ENCODE data around the gene PLEKHD1. TPM values are rescaled to one million over a fixed set of nuclear protein-coding genes. Genes with fewer than 3 reads are reported as not detected.

Gene PLEKHD1
- total RNA-seq, 2 experiments from 2014 or later: 0.05 TPM

DNA sequence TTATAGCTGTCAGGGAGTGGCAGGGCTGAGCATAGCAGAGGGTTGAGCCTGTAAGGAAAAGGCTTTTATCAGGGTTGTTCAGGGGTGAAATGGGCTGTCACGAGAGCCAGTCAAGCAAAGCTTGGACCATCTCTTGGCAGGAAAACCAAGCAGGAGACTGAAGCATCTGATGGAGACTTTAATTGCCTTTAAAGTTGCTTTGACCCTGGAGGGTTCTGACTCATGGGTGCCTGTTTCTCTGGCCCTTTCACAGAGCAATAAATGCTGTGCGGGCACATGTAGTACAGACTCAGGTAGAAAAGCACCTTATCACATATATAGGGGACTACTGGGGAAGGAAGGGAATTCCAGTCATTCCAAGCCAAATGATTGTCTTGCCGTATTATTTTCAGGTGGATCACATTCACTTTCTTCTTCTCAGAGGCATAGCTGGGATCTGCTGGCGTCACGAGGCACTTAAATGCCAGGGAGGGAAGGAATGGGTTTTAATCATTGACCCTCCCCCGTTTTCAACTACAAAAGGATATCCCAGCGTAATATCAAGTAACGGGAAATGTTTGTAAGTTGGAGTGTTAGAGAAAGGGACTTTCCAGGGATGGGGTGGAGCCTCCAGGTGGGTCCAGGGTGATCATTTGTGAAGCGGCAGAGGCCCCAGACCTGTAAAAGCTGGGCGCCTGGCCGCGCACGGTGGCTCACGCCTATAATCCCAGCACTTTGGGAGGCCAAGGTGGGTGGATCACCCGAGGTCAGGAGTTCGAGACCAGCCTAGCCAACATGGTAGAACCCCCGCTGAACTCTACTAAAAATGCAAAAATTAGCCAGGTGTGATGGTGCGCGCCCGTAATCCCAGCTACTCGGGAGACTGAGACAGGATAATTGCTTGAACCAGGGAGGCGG, 34.9 kb downstream of the PLEKHD1 start:
- POLR2A ChIA-PET: no interaction called here
- no peak for DNase-seq
- no peaks in the 10 kb centered on the region for H3K4me1 Mint-ChIP-seq
- peaks cover 3% of the 10 kb centered on the region for H3K9me3 Mint-ChIP-seq (ENCODE audit: low read depth)
- no peak for ATAC-seq
- H3K27me3 Mint-ChIP-seq: peaks cover 10% of the 10 kb centered on the region
- no peaks in the 10 kb centered on the region for H3K36me3 Mint-ChIP-seq (ENCODE audit: low read depth)
- CTCF ChIA-PET: interaction anchor here (0.6 to 1.5 kb wide), 2 partner anchors 212 to 263 kb away, joined by 3 to 4 read pairs; no protein-coding TSS in a partner anchor
- H3K27ac Mint-ChIP-seq: no peak overlapping the region
- intact Hi-C loops (cut with DNase I, micrococcal nuclease): no loop called here
- no peak overlapping the region for H3K4me3 Mint-ChIP-seq

- Mint-ChIP-seq H3K36me3 (ENCODE audit: low read depth) (no peaks in the 10 kb centered on the region), H3K4me3 (no peak overlapping the region), H3K9me3 (ENCODE audit: low read depth) (no peaks in the 10 kb centered on the region), H3K4me1 (no peaks in the 10 kb centered on the region), H3K27ac (no peak overlapping the region), H3K27me3 (peaks cover 3% of the 10 kb centered on the region)
- no peak for DNase-seq
- intact Hi-C loops (cut with DNase I, micrococcal nuclease): no loop called here
- CTCF ChIA-PET: interaction anchor here (1.0 kb wide), 1 partner anchor 205 kb away, joined by 3 read pairs; no protein-coding TSS in a partner anchor
- POLR2A ChIA-PET: no interaction called here
- ATAC-seq: no peak
Measured at GRCh38 chr14:69522026-69522425, 37.5 kb downstream of the PLEKHD1 start.

DNA sequence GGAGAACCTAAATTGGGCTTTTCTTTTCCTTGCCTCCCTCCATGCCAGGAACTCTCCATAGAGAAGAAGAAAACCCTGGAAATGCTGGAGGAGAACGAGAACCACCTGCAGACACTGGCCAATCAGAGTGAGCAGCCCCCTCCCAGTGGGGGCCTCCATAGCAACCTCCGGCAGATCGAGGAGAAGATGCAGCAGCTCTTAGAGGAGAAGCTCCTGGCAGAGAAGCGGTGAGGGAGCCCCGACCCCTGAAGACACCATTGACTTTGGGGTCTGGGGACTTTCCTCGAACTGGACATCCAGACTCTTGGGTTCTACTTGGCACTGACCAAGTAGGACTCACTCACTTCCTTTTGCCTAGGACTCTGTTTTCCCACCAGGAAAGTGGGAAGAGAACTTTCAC, 41.4 kb downstream of the PLEKHD1 start:
- H3K4me3 Mint-ChIP-seq: no peak overlapping the region
- no peaks in the 10 kb centered on the region for H3K36me3 Mint-ChIP-seq (ENCODE audit: low read depth)
- ATAC-seq: no peak
- intact Hi-C loops (cut with DNase I, micrococcal nuclease): no loop called here
- ChIA-PET POLR2A (no interaction called here), CTCF (interaction anchor here (1.0 kb wide), 1 partner anchor 49 kb away, joined by 4 read pairs; the partner anchor contains the start of gene CCDC177)
- no peaks in the 10 kb centered on the region for H3K27me3 Mint-ChIP-seq
- no peak overlapping the region for H3K27ac Mint-ChIP-seq
- no peak for DNase-seq
- no peaks in the 10 kb centered on the region for H3K4me1 Mint-ChIP-seq
- no peaks in the 10 kb centered on the region for H3K9me3 Mint-ChIP-seq (ENCODE audit: low read depth)

DNA sequence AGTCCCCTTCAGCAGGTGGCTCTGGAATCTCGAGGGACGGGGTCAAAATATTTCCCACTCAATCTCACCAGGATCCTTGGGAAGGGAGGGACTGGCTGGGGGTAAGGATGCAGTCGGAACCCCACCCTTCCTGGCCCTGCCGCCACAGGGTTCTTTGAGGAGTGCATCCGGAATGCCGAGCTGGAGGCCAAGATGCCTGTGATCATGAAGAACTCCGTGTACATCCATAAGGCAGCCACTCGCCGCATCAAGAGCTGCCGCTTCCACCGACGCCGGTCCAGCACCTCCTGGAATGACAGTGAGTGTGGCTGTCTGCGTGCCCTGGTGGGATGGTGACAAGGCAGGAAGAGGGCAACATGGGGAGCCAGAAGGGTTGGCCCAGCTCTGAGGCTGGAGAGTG, 43.1 kb downstream of the PLEKHD1 start:
- Mint-ChIP-seq H3K4me3 (no peak overlapping the region), H3K27me3 (peaks cover 2% of the 10 kb centered on the region), H3K9me3 (ENCODE audit: low read depth) (no peaks in the 10 kb centered on the region), H3K27ac (no peak overlapping the region), H3K4me1 (no peaks in the 10 kb centered on the region), H3K36me3 (ENCODE audit: low read depth) (no peaks in the 10 kb centered on the region)
- ATAC-seq (no peak), DNase-seq (no peak)
- intact Hi-C loops (cut with DNase I, micrococcal nuclease): no loop called here
- ChIA-PET POLR2A (no interaction called here), CTCF (interaction anchor here (0.7 kb wide), 1 partner anchor 48 kb away, joined by 4 read pairs; no protein-coding TSS in a partner anchor)

DNA sequence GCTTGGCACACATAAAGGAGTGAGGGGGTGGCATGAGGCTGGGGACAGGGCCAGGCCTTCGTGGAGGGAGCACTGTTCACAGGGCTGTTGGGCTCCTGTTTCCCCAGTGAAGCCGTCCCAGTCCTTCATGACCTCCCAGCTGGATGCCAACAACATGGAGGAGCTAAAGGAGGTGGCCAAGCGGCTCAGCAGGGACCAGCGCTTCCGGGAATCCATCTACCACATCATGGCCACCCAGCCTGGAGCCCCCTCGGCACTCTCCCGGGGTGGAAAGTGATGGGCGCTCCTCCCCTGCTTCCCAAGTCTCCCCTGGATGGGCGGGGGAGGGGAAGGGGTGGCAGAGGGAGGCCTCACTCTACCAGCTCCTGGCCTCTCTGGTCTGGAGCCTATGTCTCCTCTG, 43.6 kb downstream of the PLEKHD1 start:
- POLR2A ChIA-PET: no interaction called here
- no peak for DNase-seq
- Mint-ChIP-seq H3K27ac (no peak overlapping the region), H3K36me3 (ENCODE audit: low read depth) (no peaks in the 10 kb centered on the region), H3K9me3 (ENCODE audit: low read depth) (no peaks in the 10 kb centered on the region), H3K4me3 (no peak overlapping the region), H3K27me3 (peaks cover 3% of the 10 kb centered on the region), H3K4me1 (no peaks in the 10 kb centered on the region)
- CTCF ChIA-PET: interaction anchor here (0.6 to 1.1 kb wide), 2 partner anchors 34 to 69 kb away, joined by 3 read pairs; no protein-coding TSS in a partner anchor
- intact Hi-C loops (cut with DNase I, micrococcal nuclease): no loop called here
- no peak for ATAC-seq

DNA sequence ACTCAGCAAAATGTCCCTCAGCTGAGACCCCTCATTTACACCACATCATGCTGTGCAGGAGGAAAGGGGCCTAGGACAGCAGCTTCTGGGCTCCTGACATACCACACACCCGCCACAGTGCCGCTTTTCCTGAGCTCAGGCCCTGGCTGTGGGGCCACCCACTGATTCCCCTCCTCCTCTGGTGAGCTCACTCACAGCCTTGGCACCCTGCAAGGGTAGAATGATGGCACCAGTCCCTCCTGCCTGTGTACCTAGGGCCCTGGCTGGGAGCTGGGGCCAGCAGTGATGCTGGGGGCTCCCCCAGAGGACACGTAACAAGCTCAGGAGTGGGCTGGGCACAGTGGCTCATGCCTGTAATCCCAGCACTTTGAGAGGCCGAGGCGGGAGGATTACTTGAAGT, 44.4 kb downstream of the PLEKHD1 start:
- ChIA-PET CTCF (interaction anchor here (0.9 to 1.1 kb wide), 3 partner anchors 21 to 499 kb away, joined by 3 read pairs; no protein-coding TSS in a partner anchor), POLR2A (no interaction called here)
- ATAC-seq: no peak
- DNase-seq: no peak
- H3K4me3 Mint-ChIP-seq: no peak overlapping the region
- H3K9me3 Mint-ChIP-seq (ENCODE audit: low read depth): no peaks in the 10 kb centered on the region
- no peaks in the 10 kb centered on the region for H3K4me1 Mint-ChIP-seq
- no peaks in the 10 kb centered on the region for H3K36me3 Mint-ChIP-seq (ENCODE audit: low read depth)
- no peak overlapping the region for H3K27ac Mint-ChIP-seq
- H3K27me3 Mint-ChIP-seq: peaks cover 7% of the 10 kb centered on the region
- intact Hi-C loops (cut with DNase I, micrococcal nuclease): no loop called here

DNA sequence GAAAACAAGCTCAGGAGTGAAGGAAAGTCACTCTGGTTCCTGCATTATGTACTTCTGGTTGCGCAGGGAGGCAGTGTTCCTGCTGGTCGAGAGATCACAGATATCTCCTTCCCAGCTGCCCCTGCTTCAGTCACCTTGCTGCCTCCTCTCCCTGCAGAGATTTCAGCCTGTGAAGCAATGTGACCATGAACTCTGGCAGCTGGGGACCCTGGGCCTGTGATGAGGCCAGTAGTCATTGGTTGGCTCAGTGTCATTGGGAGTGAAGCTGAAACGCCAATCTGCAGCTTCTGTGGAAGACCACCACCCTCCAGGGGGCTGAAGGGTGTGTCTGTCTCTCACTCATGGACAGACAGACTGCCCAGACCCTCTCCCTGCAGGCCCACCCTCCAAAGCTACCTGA, 45.0 kb downstream of the PLEKHD1 start:
- ChIA-PET CTCF (interaction anchor here (0.6 to 1.1 kb wide), 3 partner anchors 22 to 70 kb away, joined by 3 read pairs; no protein-coding TSS in a partner anchor), POLR2A (no interaction called here)
- DNase-seq: no peak
- intact Hi-C loops (cut with DNase I, micrococcal nuclease): no loop called here
- no peaks in the 10 kb centered on the region for H3K4me1 Mint-ChIP-seq
- H3K36me3 Mint-ChIP-seq (ENCODE audit: low read depth): no peaks in the 10 kb centered on the region
- no peaks in the 10 kb centered on the region for H3K9me3 Mint-ChIP-seq (ENCODE audit: low read depth)
- H3K4me3 Mint-ChIP-seq: no peak overlapping the region
- no peak for ATAC-seq
- H3K27ac Mint-ChIP-seq: no peak overlapping the region
- peaks cover 7% of the 10 kb centered on the region for H3K27me3 Mint-ChIP-seq

DNA sequence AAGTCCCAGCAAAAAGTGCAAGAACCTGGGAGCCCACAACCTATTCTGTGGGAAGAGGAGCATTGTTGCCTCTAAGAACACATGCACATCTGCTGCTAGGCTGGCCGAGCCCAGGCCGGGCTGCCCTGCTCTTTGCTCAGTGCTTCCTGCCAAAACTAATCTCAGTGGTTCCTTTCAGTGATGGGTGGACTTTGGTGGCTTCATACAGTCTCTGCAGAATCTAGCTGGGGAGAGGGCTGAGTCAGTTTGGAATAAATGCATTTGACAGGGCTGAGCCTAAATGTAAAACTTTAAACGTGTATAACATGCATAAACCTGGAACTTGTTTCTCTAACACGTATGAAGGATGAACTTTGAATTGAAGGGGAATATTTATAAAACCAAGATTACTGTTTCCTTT, 45.6 kb downstream of the PLEKHD1 start:
- Mint-ChIP-seq H3K9me3 (ENCODE audit: low read depth) (no peaks in the 10 kb centered on the region), H3K4me3 (no peak overlapping the region), H3K27me3 (peaks cover 11% of the 10 kb centered on the region), H3K4me1 (no peaks in the 10 kb centered on the region), H3K36me3 (ENCODE audit: low read depth) (no peaks in the 10 kb centered on the region), H3K27ac (no peak overlapping the region)
- POLR2A ChIA-PET: no interaction called here
- ATAC-seq (no peak), DNase-seq (no peak)
- intact Hi-C loops (cut with DNase I, micrococcal nuclease): no loop called here
- CTCF ChIA-PET: interaction anchor here (0.7 kb wide), 1 partner anchor 228 kb away, joined by 3 read pairs; no protein-coding TSS in a partner anchor

- POLR2A ChIA-PET: no interaction called here
- DNase-seq: no peak
- H3K9me3 Mint-ChIP-seq (ENCODE audit: low read depth): no peaks in the 10 kb centered on the region
- intact Hi-C loops (cut with DNase I, micrococcal nuclease): no loop called here
- CTCF ChIA-PET: interaction anchor here (0.7 kb wide), 1 partner anchor 37 kb away, joined by 3 read pairs; no protein-coding TSS in a partner anchor
- no peak for ATAC-seq
- H3K27me3 Mint-ChIP-seq: peaks cover 16% of the 10 kb centered on the region
- no peak overlapping the region for H3K27ac Mint-ChIP-seq
- no peaks in the 10 kb centered on the region for H3K36me3 Mint-ChIP-seq (ENCODE audit: low read depth)
- H3K4me3 Mint-ChIP-seq: no peak overlapping the region
- H3K4me1 Mint-ChIP-seq: no peaks in the 10 kb centered on the region
Measured at GRCh38 chr14:69531135-69531534, 46.6 kb downstream of the PLEKHD1 start.

GRCh38 chr14:69532561-69533340, 48.2 kb downstream of the PLEKHD1 start:
- Mint-ChIP-seq H3K27me3 (peaks cover 19% of the 10 kb centered on the region), H3K9me3 (ENCODE audit: low read depth) (no peaks in the 10 kb centered on the region), H3K27ac (no peak overlapping the region), H3K4me3 (no peak overlapping the region), H3K36me3 (ENCODE audit: low read depth) (no peaks in the 10 kb centered on the region), H3K4me1 (no peaks in the 10 kb centered on the region)
- ChIA-PET POLR2A (no interaction called here), CTCF (no interaction called here)
- DNase-seq (no peak), ATAC-seq (no peak)
- intact Hi-C loops (cut with DNase I, micrococcal nuclease): no loop called here

GRCh38 chr14:69535230-69535848, 50.8 kb downstream of the PLEKHD1 start:
- Mint-ChIP-seq H3K9me3 (ENCODE audit: low read depth) (no peaks in the 10 kb centered on the region), H3K36me3 (ENCODE audit: low read depth) (no peaks in the 10 kb centered on the region), H3K27ac (no peak overlapping the region), H3K27me3 (peaks cover 19% of the 10 kb centered on the region), H3K4me3 (no peak overlapping the region), H3K4me1 (no peaks in the 10 kb centered on the region)
- ChIA-PET CTCF (interaction anchor here (0.8 to 1.5 kb wide), 3 partner anchors 9 to 24 kb away, joined by 3 read pairs; no protein-coding TSS in a partner anchor), POLR2A (no interaction called here)
- DNase-seq (no peak), ATAC-seq (no peak)
- intact Hi-C loops (cut with DNase I, micrococcal nuclease): no loop called here

Data from activated CD4-positive, alpha-beta T cell treated with anti-CD3 and anti-CD28 coated beads for 36 hours (primary cell).